Kidney (tissue), 14 donors: ENCODE results near the gene FBXL12. TPM values are rescaled to one million over a fixed set of nuclear protein-coding genes. Genes with fewer than 3 reads are reported as not detected.

Experiments
- DNase-seq, 5 donors: peaks; one replicate each; pipeline ENCODE4 v3.0.0-alpha.2; 2013 to 2020
- FAIRE-seq: peaks from 2 replicates; lab custom pipeline; 2012; peaks lifted over from hg19 to GRCh38; lab: Jason Lieb, UNC
- H3K27ac ChIP-seq, 2 donors: one replicate each; pipeline ENCODE4 v1.7.0; 2013; ENCODE audit warnings: low read depth in 2 of 2, low read length in 2 of 2, inconsistent platforms in 1 of 2
- H3K27me3 ChIP-seq: one replicate; pipeline ENCODE4 v1.7.1; 2013; ENCODE audit warnings: low read length, inconsistent platforms; ENCODE audit not compliant: control insufficient read depth, insufficient read depth
- H3K36me3 ChIP-seq, 3 donors: one replicate each; pipeline versions ENCODE4 v1.7.0 to v1.7.1; 2013; ENCODE audit warnings: low read length in 3 of 3, control low read depth in 1 of 3, inconsistent platforms in 1 of 3; ENCODE audit not compliant: insufficient read depth in 3 of 3, control insufficient read depth in 2 of 3
- H3K4me1 ChIP-seq, 3 donors: one replicate each; pipeline versions ENCODE4 v1.7.0 to v1.7.1; 2013; ENCODE audit warnings: low read length in 3 of 3, inconsistent platforms in 1 of 3, low read depth in 1 of 3; ENCODE audit not compliant: control insufficient read depth in 2 of 3, insufficient read depth in 2 of 3
- H3K4me3 ChIP-seq, 3 donors: one replicate each; pipeline versions ENCODE4 v1.7.0 to v1.8.1; 2013; ENCODE audit warnings: low read length in 3 of 3, control low read depth in 1 of 3, inconsistent platforms in 1 of 3
- H3K9ac ChIP-seq, 3 donors: one replicate each; pipeline versions ENCODE4 v1.7.0 to v1.7.1; 2013; ENCODE audit warnings: low read length in 3 of 3, control low read depth in 1 of 3, inconsistent platforms in 1 of 3
- H3K9me3 ChIP-seq, 3 donors: one replicate each; pipeline versions ENCODE4 v1.7.0 to v1.7.1; 2013; ENCODE audit warnings: low read length in 3 of 3, control low read depth in 1 of 3, inconsistent platforms in 1 of 3; ENCODE audit not compliant: control insufficient read depth in 2 of 3, insufficient read depth in 1 of 3
- intact Hi-C: fragments of 100-400 bp; cut with DNase I; formaldehyde crosslinking; loops from one replicate; pipeline ENCODE4 v1.11.1; 2022
- polyA plus RNA-seq: library from polyadenylated mRNA; stranded (reverse); fragments of 350-450 nt; fragmentation: Illumina TruSeq; extraction: RNeasy Lipid Tissue Mini Kit (QIAGEN cat#74804); gene quantifications from one replicate; pipeline ENCODE4 v1.2.3, GENCODE V29; 2014; ENCODE audit warnings: low read depth, low replicate concordance; ENCODE audit not compliant: insufficient read depth
- total RNA-seq: library from RNA; stranded (reverse); fragmentation: NEBNext Ultra II Directional; extraction: Animal tissue kit (Norgen Biotek cat#: 25700); gene quantifications from one replicate; pipeline ENCODE4 v1.2.1, GENCODE V29; 2021
- TF ChIP-seq, protein P1 (sequence below): IDR thresholded peaks from 3 replicates; pipeline ENCODE4 v1.5.1; 2012; ENCODE audit warnings: mild to moderate bottlenecking, moderate library complexity, borderline replicate concordance; ENCODE audit not compliant: insufficient read depth; ENCODE audit errors: extremely low read depth
- donor health status: control.
- donor health status: control.
- donor health status: control.
- donor health status: control.
- donor health status: control.
- donor health status: DM: yes; HTN: yes; CAD: no.
- donor health status: Normal renal cell carcinoma (clear cell type).

FBXL12 gene
- total and polyA plus RNA-seq, 2 donors from 2014 or later = 12.7 to 22.2 TPM

DNA sequence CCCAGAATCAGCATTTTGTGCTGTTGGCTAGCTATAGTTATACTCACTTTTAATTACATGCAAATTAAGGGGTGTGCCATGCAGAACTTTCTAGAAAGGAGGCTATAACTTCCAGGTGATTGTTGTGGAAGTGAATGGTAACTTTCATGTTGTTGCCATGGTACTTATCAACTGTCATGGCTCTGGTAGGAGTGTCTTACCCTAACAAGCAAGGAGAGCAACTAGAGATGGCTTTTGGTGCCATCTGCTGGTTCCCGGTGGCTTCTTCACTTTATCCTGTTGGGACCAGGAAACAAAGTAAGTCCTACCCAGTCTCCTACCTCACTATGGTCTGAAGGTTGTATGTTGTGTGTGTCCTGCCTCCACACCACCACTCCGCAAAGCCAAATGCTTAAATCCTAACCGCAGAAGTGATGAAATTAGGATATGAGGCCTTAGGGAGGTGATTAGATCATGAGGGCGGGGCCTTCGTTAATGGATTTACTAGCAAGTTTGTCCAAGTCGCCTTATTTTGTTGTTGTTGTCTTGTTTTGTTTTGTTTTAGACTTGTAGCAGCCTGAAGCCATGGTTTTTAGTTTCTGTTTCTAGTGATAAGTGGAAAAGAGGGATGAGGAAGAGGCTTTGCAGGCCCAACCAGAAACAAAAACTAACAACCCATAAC, 22.6 kb downstream of the FBXL12 start:
- Histone ChIP-seq H3K27ac (no peak overlapping the region), H3K9me3 (no peaks in the 10 kb centered on the region), H3K36me3 (no peaks in the 10 kb centered on the region), H3K4me3 (no peak overlapping the region), H3K4me1 (no peaks in the 10 kb centered on the region), H3K27me3 (no peaks in the 10 kb centered on the region), H3K9ac (peak overlapping the region in 1 of 3 donors; percentile 31)
- DNase-seq (peak; percentile 78 to 95 (median 91)), FAIRE-seq (peak; percentile 62)
- intact Hi-C loops = no loop called here
- TF ChIP-seq, protein P1, sequence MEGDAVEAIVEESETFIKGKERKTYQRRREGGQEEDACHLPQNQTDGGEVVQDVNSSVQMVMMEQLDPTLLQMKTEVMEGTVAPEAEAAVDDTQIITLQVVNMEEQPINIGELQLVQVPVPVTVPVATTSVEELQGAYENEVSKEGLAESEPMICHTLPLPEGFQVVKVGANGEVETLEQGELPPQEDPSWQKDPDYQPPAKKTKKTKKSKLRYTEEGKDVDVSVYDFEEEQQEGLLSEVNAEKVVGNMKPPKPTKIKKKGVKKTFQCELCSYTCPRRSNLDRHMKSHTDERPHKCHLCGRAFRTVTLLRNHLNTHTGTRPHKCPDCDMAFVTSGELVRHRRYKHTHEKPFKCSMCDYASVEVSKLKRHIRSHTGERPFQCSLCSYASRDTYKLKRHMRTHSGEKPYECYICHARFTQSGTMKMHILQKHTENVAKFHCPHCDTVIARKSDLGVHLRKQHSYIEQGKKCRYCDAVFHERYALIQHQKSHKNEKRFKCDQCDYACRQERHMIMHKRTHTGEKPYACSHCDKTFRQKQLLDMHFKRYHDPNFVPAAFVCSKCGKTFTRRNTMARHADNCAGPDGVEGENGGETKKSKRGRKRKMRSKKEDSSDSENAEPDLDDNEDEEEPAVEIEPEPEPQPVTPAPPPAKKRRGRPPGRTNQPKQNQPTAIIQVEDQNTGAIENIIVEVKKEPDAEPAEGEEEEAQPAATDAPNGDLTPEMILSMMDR = peak; percentile 72

DNA sequence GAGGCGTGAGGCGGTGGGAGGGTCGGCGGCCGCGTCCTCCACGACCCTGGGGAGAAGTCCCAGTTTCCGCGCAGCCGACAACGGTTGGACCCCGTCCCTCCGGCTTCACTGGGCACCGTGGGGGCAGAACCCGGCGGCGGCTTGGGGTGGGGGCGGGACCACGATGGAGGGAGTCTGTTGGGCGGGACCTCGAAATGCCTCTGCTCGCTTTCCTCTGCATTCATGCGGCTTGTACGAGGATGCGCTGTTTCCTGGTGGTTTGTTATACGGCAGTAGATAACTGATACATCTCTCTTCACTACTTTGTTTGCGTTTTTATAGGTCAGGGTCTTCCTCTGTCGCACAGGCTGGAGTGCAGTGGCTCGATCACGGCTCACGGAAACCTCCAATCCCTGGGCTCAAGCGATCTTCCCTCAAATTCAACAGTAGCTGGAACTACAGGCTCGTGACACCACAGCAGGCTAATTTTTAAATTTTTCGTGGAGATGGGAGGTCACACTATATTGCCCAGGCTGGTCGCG, 25.7 kb downstream of the FBXL12 start:
- Histone ChIP-seq H3K4me3 (peak overlapping the region; percentile 54 to 81 (median 68)), H3K9ac (peak overlapping the region; percentile 4 to 70 (median 62)), H3K27me3 (no peaks in the 10 kb centered on the region), H3K4me1 (peaks cover 0 to 2% (median 0%) of the 10 kb centered on the region in 3 donors), H3K36me3 (no peaks in the 10 kb centered on the region), H3K27ac (peak overlapping the region; percentile 91 to 97), H3K9me3 (no peaks in the 10 kb centered on the region)
- FAIRE-seq = no peak
- intact Hi-C loops = no loop called here
- TF ChIP-seq, protein P1 = no peak
- DNase-seq = peak in 2 of 5 donors; percentile 74 to 90

DNA sequence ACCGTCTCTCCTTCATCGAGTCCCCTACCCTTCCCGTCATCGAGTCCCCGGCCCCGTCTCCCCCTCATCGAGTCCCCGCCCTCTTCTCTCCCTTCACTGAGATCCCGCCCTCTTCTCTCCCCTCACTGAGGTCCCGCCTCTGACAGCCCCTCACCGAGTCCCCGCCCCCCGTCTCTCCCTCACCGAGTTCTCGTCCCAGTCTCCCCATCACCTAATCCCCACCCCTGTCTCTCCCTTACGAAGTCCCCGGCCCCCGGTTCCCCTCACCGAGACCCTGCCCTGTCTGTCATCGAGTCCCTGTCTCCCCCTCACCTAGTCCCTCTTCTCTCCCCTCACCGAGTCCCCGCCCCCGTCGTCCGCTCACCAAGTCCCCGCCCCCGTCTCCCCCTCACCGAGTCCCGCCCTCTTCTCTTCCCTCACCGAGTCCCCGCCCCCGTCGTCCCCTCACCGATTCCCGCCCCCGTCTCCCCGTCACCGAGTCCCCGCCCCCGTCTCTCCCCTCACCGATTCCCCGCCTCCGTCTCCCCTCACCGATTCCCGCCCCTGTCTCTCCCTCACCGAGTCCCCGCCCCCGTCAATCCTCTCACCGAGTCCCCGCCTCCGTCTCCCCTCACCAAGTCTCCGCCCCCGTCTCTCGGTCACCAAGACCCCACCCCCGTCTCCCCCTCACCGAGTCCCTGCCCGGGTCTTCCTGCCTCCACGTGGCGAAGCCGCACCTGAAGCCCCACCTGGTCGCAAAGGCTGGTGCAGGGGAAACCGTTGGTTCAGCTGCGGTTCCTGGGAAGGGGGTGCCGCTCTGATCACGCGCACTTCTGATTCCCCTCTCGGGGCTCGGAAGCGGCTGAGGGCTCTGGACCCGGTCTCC, 26.4 kb downstream of the FBXL12 start:
- DNase-seq (peak; percentile 98 to 100 (median 98)), FAIRE-seq (no peak)
- Histone ChIP-seq H3K36me3 (no peaks in the 10 kb centered on the region), H3K27ac (peak overlapping the region; percentile 97), H3K4me3 (peak overlapping the region; percentile 54 to 81 (median 68)), H3K4me1 (peaks cover 0 to 2% (median 0%) of the 10 kb centered on the region in 3 donors), H3K27me3 (no peaks in the 10 kb centered on the region), H3K9ac (peak overlapping the region; percentile 4 to 80 (median 62)), H3K9me3 (no peaks in the 10 kb centered on the region)
- intact Hi-C loops = no loop called here
- TF ChIP-seq, protein P1 = no peak
